NAMALWA (cell line): ENCODE measurements around the gene SERTAD1.

Experiments
- DNase-seq: peaks from one replicate; pipeline ENCODE4 v3.0.0-alpha.2; 2015; ENCODE audit warnings: low spot score

Gene SERTAD1

GRCh38 chr19:40400559-40400958 lies 25.2 kb downstream of the SERTAD1 start:
- DNase-seq = no peak

GRCh38 chr19:40398417-40399131 lies 27.2 kb downstream of the SERTAD1 start:
- DNase-seq = peak; percentile 52

- DNase-seq = no peak
Measured at GRCh38 chr19:40397568-40397906, 28.3 kb downstream of the SERTAD1 start.

- DNase-seq = no peak
Measured at GRCh38 chr19:40396886-40397567, 28.8 kb downstream of the SERTAD1 start.

- DNase-seq = no peak
Measured at GRCh38 chr19:40395956-40396355, 29.8 kb downstream of the SERTAD1 start.

- no peak for DNase-seq
Measured at GRCh38 chr19:40394816-40395210, 31.0 kb downstream of the SERTAD1 start.

- no peak for DNase-seq
Measured at GRCh38 chr19:40393894-40394815, 31.6 kb downstream of the SERTAD1 start.

- no peak for DNase-seq
Measured at GRCh38 chr19:40392894-40393517, 32.8 kb downstream of the SERTAD1 start.

- DNase-seq = no peak
Measured at GRCh38 chr19:40392123-40392522, 33.7 kb downstream of the SERTAD1 start.

- DNase-seq = no peak
Measured at GRCh38 chr19:40390084-40390742, 35.6 kb downstream of the SERTAD1 start, which contains the start of gene HIPK4. TSS of gene HIPK4 (minus strand) at chr19:40390181. CDS start at chr19:40389902, 279 bp downstream.

- no peak for DNase-seq
Measured at GRCh38 chr19:40389404-40390083, 36.2 kb downstream of the SERTAD1 start.

GRCh38 chr19:40388481-40388880 lies 37.3 kb downstream of the SERTAD1 start:
- DNase-seq = no peak

- no peak for DNase-seq
Measured at GRCh38 chr19:40387155-40387554, 38.6 kb downstream of the SERTAD1 start.

- no peak for DNase-seq
Measured at GRCh38 chr19:40383668-40384248, 42.0 kb downstream of the SERTAD1 start.

GRCh38 chr19:40381321-40381720 lies 44.5 kb downstream of the SERTAD1 start:
- no peak for DNase-seq

- DNase-seq = no peak
Measured at GRCh38 chr19:40380199-40381037, 45.4 kb downstream of the SERTAD1 start.

GRCh38 chr19:40379446-40380198 lies 46.2 kb downstream of the SERTAD1 start:
- no peak for DNase-seq

GRCh38 chr19:40378509-40378908 lies 47.3 kb downstream of the SERTAD1 start:
- DNase-seq = no peak

- DNase-seq = no peak
Measured at GRCh38 chr19:40377876-40378385, 47.9 kb downstream of the SERTAD1 start.
